ENCODE measurements around the gene SORBS1.

DNA sequence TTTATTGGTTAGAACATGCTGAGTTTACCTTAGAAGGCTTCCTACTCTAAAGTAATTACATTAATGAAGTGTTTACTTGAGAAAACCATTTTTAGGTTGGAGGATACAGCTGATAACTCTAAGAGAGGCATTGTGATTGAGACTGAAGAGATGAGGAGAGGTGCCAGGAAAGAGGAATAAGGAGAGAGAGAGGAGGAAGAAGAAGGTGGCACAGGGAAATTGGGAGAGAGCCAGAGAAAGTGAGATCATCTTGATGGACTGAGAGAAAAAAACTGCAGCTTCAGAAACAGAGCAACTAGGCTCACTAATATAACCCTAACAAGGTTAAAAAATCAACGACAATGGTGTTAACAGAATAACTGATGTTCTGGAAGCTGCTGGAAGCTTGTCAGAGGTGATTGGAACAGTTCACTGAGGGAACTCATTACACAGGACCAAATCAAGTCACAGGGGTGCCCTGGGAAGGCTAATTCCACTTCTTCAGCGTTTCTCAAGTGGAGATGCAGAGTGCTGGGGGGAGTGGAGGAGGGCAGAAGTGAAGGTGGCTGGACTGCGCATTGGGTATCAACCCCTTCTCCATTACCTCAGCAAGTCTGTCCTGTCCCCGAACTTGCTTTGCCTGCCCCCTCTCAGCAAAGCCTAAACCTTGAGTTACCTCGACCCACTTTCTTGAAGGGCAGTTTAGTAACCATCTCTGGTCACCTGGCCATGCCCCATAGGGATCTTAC is 6.9 kb upstream of the SORBS1 start:
- TF ChIP-seq, protein P1, sequence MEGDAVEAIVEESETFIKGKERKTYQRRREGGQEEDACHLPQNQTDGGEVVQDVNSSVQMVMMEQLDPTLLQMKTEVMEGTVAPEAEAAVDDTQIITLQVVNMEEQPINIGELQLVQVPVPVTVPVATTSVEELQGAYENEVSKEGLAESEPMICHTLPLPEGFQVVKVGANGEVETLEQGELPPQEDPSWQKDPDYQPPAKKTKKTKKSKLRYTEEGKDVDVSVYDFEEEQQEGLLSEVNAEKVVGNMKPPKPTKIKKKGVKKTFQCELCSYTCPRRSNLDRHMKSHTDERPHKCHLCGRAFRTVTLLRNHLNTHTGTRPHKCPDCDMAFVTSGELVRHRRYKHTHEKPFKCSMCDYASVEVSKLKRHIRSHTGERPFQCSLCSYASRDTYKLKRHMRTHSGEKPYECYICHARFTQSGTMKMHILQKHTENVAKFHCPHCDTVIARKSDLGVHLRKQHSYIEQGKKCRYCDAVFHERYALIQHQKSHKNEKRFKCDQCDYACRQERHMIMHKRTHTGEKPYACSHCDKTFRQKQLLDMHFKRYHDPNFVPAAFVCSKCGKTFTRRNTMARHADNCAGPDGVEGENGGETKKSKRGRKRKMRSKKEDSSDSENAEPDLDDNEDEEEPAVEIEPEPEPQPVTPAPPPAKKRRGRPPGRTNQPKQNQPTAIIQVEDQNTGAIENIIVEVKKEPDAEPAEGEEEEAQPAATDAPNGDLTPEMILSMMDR (IDR thresholded peaks at IDR 0.05): no peak
- no peak for TF ChIP-seq POLR2A (IDR thresholded peaks at IDR 0.05)
